WERI-Rb-1 (cell line): Measurements from ENCODE around the gene SMIM30.
A peak's percentile ranks its signal among the peaks of the same experiment; 100 is the strongest.
"Not testable (repeated sequence)": the region's sequence is repeated elsewhere in the genome, so short reads cannot be mapped to it uniquely, and the experiment has no call there.

ENCODE experiments used
- DNase-seq: peaks from one replicate; pipeline ENCODE4 v3.0.0-alpha.2; 2020
- H3K27ac ChIP-seq: fragments of 250-450 bp; sonication (Bioruptor Pico); 2 replicates; pipeline ENCODE4 v1.5.1; 2020; ENCODE audit warnings: mild to moderate bottlenecking, moderate library complexity
- H3K27me3 ChIP-seq: fragments of 250-450 bp; sonication (Bioruptor Pico); 2 replicates; pipeline ENCODE4 v1.5.1; 2021; ENCODE audit warnings: mild to moderate bottlenecking, low read depth, moderate library complexity; ENCODE audit not compliant: insufficient read depth, severe bottlenecking
- H3K36me3 ChIP-seq: fragments of 250-450 bp; sonication (Bioruptor Pico); 2 replicates; pipeline ENCODE4 v1.5.1; 2020; ENCODE audit warnings: mild to moderate bottlenecking, moderate library complexity
- H3K4me3 ChIP-seq: 2 replicates; pipeline ENCODE4 v1.5.1; 2011; ENCODE audit warnings: low read depth, mild to moderate bottlenecking, control low read depth, low read length
- H3K9me3 ChIP-seq: fragments of 250-450 bp; sonication (Bioruptor Pico); 2 replicates; pipeline ENCODE4 v1.5.1; 2021; ENCODE audit warnings: mild to moderate bottlenecking, moderate library complexity; ENCODE audit not compliant: severe bottlenecking
- TF ChIP-seq, protein P1 (sequence below): IDR thresholded peaks from 2 replicates; pipeline ENCODE4 v1.5.1; 2011; ENCODE audit warnings: low read depth, mild to moderate bottlenecking, control low read depth, inconsistent platforms, low read length

Gene SMIM30

DNA sequence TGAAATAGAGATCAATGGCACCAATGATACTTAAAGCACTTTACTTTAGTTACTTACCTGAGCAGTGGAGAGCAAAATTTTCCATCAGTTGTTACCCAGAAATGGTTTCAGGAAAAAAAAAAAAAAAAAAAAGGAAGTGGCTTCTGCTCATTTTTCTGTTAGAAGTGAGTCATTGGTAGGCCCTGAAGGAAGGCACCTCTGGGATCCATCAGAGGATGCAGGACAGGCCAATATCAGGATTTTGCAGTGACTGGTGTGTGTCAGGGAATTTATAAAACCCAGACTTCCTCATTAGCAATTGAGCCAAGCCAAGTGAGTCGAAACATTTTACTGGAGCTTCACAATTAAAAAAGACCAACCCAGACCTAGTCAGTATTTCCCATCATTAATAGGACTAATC lies 2.3 kb upstream of the SMIM30 start:
- Histone ChIP-seq H3K36me3 (no peaks in the 10 kb centered on the region; the same call in 1 of the 2 replicates), H3K27ac (no peak overlapping the region), H3K27me3 (no peaks in the 10 kb centered on the region), H3K4me3 (no peak overlapping the region), H3K9me3 (no peaks in the 10 kb centered on the region)
- TF ChIP-seq, protein P1, sequence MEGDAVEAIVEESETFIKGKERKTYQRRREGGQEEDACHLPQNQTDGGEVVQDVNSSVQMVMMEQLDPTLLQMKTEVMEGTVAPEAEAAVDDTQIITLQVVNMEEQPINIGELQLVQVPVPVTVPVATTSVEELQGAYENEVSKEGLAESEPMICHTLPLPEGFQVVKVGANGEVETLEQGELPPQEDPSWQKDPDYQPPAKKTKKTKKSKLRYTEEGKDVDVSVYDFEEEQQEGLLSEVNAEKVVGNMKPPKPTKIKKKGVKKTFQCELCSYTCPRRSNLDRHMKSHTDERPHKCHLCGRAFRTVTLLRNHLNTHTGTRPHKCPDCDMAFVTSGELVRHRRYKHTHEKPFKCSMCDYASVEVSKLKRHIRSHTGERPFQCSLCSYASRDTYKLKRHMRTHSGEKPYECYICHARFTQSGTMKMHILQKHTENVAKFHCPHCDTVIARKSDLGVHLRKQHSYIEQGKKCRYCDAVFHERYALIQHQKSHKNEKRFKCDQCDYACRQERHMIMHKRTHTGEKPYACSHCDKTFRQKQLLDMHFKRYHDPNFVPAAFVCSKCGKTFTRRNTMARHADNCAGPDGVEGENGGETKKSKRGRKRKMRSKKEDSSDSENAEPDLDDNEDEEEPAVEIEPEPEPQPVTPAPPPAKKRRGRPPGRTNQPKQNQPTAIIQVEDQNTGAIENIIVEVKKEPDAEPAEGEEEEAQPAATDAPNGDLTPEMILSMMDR: no peak
- no peak for DNase-seq

- no peak for DNase-seq
- no peaks in the 10 kb centered on the region; the same call in 1 of the 2 replicates for H3K36me3 ChIP-seq
- no peak overlapping the region for H3K4me3 ChIP-seq
- TF ChIP-seq, protein P1: no peak
- H3K27ac ChIP-seq: no peak overlapping the region
- no peaks in the 10 kb centered on the region for H3K9me3 ChIP-seq
- H3K27me3 ChIP-seq: no peaks in the 10 kb centered on the region
These were observed 1.1 kb upstream of the SMIM30 start for GRCh38 chr7:113119429-113119828.

DNA sequence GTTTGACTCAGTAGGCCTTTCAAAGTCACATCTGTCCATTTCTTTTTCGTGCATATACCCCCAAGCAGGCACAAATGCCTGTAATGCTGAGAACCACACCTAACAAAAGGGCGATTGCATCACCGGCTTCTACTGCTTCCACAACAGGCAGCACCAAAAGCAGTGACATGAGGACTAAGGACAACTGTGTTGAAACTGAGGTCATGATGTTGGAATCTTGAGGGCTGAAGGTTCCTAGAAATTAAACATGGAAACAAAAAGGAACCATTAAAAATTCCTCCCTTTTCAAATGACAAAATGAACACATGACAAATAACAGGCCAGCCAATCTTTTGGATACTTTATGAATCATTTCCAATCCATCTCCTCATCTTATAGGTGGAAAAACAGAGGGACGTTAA lies 980 bp downstream of the SMIM30 start:
- H3K4me3 ChIP-seq: peak overlapping the region; percentile 78; the same call in 1 of the 2 replicates
- H3K27me3 ChIP-seq, H3K9me3 ChIP-seq, H3K27ac ChIP-seq, H3K36me3 ChIP-seq, DNase-seq: not testable (repeated sequence)

DNA sequence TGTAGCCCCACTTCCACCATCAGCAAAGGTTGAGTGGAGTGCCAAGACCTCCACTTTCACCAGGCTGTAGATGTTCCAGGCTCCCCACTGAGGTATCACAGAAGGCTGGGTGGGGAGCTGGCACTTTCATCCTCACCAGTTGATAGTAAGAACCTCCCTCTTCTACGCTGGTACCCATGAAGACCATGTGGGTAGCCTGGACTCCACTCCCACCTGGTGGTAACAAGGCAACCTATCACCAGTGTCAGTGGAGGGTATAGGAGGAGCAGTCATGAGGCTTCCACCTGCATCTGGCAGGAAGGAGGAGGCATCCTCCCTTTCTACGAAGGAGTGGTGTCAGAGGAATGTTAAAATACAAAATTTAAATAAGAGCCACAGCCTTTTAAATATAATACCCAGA lies 4.4 kb downstream of the SMIM30 start:
- Histone ChIP-seq H3K27ac (no peak overlapping the region), H3K27me3 (no peaks in the 10 kb centered on the region), H3K9me3 (no peaks in the 10 kb centered on the region), H3K4me3 (no peak overlapping the region), H3K36me3 (no peaks in the 10 kb centered on the region; the same call in 1 of the 2 replicates)
- TF ChIP-seq, protein P1: peak; percentile 31
- DNase-seq: peak; percentile 27

GRCh38 chr7:113109718-113110117 lies 8.6 kb downstream of the SMIM30 start:
- DNase-seq: no peak
- no peaks in the 10 kb centered on the region for H3K9me3 ChIP-seq
- TF ChIP-seq, protein P1: no peak
- no peaks in the 10 kb centered on the region for H3K27me3 ChIP-seq
- H3K36me3 ChIP-seq: no peaks in the 10 kb centered on the region
- no peak overlapping the region for H3K4me3 ChIP-seq
- H3K27ac ChIP-seq: no peak overlapping the region

GRCh38 chr7:113100121-113100603 lies 18.2 kb downstream of the SMIM30 start:
- H3K9me3 ChIP-seq: no peaks in the 10 kb centered on the region
- no peaks in the 10 kb centered on the region for H3K36me3 ChIP-seq
- TF ChIP-seq, protein P1: no peak
- H3K27me3 ChIP-seq: no peaks in the 10 kb centered on the region
- no peak overlapping the region for H3K4me3 ChIP-seq
- DNase-seq: no peak
- H3K27ac ChIP-seq: no peak overlapping the region
